ENCODE measurements around the gene FRRS1.
"Not testable (repeated sequence)": the region's sequence is repeated elsewhere in the genome, so short reads cannot be mapped to it uniquely, and the experiment has no call there.

FRRS1 gene, protein sequence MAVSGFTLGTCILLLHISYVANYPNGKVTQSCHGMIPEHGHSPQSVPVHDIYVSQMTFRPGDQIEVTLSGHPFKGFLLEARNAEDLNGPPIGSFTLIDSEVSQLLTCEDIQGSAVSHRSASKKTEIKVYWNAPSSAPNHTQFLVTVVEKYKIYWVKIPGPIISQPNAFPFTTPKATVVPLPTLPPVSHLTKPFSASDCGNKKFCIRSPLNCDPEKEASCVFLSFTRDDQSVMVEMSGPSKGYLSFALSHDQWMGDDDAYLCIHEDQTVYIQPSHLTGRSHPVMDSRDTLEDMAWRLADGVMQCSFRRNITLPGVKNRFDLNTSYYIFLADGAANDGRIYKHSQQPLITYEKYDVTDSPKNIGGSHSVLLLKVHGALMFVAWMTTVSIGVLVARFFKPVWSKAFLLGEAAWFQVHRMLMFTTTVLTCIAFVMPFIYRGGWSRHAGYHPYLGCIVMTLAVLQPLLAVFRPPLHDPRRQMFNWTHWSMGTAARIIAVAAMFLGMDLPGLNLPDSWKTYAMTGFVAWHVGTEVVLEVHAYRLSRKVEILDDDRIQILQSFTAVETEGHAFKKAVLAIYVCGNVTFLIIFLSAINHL

DNA sequence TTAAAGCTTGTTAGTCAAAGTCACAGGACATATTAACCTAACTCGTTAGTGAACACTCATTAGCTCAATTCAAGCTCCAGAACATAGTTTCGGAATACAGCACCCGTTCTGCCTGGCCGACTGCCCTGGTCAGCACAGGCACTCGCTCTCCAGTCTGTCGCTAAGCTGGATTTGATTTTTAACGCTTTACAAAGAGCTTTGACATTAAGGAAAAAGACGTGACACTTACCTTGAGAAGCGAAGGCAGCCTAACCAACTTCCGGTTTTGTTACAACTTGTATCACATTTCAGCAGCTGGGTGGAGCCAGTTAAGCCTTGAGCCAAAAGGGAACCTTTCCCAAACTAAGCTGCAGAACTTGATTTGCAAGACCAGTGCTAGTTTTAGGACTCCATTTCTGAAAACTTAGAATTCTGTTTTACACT lies at the start of gene FRRS1:
TSS of gene FRRS1 (minus strand) at position 258 of the 423 bp plus-strand sequence. CDS start 17,867 bp downstream, outside the sequence.
- DNase-seq (ENCODE audit: low spot score) = peak; percentile 24

DNA sequence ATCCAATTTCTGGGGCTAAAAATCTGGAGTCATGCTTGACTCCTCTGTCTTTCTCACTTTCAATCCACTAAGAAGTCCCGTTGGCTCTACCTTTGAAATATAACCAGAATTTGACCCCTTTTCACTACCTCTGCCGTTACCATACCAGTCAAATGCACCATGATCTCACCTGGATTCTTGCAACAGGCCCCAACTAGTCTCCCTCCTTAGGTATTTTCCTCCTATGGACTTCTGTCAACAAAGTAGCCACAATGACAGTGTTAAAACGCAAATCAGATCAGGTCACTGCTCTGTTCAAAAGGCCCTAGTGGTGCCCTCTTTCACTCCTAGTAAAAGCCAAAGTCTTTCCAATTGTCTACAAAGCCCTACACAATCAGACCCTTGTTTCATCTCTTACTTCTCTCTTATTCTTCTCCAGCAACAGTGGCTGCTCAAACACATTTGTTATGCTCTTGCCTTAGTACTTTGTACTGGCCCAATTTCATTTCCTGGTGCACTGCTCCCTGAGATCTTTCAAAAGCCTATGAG lies 48.0 kb upstream of the FRRS1 start:
- no peak for DNase-seq (ENCODE audit: low spot score)

DNA sequence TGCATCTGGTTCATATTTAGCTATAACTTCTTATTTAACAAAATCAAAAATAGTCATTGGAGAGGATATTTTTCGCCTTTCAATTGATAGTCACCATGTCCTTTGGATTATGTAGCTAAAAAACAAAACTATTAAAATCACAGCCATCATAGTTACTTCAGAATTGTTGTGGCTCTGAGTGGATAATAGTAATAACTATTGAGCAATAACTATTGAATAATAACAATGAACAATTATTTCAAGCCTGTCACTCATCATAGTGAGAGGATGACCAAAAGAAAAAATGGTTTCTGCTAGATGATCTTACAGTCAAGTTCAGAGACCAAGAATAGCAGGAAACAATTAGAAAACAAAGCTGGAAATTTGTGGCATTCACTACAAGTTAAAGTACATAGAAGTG lies 45.3 kb upstream of the FRRS1 start:
- DNase-seq (ENCODE audit: low spot score) = no peak

DNA sequence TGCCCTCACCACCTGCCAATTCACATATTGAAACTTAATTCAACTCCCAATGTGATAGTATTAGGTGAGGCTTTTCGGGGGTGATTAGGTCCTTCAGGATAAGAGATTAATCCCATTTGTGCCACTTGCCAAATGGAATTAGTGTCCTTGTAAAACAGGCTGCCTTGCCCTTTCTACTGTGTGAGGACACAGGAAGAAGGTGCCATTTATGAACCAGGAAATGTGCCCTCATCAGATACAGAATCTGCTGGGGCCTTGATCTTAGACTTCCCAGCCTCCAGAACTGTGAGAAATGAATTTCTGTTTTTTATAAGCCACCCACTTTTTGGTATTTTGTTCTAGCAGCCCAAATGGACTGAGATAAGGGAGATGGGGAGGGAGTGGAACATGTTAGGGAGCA lies 44.6 kb upstream of the FRRS1 start:
- no peak for DNase-seq (ENCODE audit: low spot score)

DNA sequence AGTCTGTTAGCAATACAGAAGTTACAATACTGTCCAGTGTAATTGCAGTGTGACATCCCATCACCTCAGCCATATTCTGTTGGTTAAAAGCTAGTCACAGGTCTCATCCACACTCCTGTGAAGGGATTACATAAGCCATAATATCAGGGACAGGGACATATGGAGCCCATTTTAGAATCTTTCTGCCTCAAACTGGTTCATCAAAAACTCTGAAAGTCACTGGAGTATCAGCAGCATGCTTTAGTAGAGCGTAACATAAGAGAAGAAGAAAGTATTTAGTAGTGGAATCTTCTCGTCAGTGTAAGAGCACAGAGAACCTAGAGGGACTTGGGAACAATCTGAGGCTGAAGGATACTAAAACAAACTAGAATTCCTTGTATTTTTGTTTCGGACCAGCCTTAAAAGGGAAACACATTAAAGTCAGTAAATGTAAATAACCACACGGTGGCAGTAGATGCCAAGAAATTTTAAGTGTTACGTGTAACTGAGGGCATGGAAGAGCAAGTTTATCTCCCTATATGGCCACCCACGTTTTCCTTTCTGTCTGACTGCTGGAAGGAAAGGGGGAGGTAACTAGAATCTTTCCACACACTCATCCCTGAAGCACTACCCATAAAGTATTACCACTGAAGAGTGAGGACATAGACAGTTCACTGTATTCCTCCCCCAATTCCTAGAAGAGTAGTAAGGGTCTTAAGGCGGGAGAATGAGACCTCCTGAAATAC lies 42.1 kb upstream of the FRRS1 start:
- peak; percentile 70 for DNase-seq (ENCODE audit: low spot score)

DNA sequence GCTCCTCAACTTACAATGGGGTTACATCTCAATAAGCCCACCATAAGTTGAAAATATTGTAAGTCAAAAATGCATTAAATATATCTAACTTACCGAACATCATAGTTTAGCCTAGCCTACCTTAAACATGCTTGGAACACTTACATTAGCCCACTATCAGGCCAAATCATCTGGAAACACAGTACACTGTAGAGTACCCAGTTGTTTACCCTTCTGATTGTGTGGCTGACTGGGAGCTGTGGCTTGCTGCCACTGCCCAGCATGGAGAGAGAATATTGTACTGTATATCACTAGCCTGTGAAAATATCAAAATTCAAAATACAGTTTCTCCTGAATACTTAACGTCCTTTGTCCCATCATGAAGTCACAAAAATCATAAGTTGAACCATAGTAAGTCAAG lies 40.4 kb upstream of the FRRS1 start:
- no peak for DNase-seq (ENCODE audit: low spot score)

DNA sequence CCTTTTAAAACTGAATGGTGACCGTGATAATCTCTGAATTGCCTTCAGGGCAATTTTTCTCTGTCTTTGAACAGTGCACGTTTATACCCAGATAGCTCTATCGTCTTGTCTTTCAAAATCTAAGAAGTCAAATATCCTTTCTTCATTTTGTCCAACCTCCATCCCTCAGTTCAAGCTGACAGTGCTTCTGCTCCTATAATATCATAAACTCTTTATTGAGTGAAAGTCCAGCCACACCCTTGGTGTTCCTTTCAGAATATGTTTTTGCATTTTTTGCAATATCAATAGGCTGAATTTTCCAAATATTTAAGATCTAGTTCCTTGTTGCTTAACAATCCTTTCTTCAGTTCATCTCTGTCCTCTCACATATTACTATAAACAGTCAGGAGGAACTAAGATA lies 35.1 kb upstream of the FRRS1 start:
- DNase-seq (ENCODE audit: low spot score) = no peak

DNA sequence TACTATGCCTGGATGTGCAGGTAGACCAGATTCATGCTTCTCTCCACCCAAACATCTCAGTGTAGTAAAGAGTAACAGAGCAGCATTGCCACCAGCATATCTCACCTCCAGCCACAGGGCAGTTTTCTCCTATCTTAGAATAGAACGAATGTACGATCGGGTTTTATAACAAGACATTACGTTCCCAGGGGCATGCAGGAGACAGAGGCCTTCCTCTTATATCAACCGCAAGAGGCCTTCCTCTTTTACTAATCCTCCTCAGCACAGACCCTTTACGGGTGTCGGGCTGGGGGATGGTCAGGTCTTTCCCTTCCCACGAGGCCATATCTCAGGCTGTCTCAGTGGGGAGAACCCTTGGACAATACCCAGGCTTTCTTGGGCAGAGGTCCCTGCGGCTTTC lies 27.4 kb upstream of the FRRS1 start:
- DNase-seq (ENCODE audit: low spot score) = not testable (repeated sequence)

DNA sequence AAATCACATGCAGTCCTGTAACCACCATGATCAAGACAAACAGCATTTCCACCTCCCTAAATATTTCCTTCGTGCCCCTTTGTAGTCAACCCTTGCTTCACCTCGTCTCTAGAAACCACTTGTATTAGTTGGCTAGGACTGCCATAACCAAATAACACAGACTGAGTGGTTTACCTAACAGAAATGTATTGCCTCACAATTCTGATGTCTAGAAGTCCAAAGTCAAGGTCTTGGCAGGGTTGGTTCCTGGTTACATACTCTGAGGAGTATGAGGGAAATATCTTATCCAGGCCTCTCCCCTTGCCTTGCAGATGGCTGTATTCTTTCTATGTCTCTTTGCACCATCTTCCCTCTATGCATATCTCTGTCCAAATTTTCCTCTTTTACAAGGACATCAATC lies 23.3 kb upstream of the FRRS1 start:
- no peak for DNase-seq (ENCODE audit: low spot score)

DNA sequence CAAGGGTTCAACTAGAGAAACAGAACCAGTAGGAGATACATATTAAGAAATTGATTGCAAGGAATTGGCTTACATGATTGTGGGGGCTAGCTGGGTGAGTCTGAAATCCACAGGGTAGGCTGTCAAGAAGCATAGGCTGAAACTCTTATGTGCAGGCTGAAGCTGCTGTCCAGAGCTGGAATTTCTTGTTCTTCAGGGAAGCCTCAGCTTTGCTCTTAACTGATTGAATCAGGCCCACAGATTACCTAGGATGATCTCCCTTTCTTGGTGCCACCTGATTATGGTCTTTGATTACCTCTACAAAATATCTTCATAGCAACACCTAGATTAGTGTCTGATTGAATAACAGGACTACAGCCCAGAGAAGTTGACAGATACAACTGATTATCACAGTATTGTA lies 22.5 kb upstream of the FRRS1 start:
- no peak for DNase-seq (ENCODE audit: low spot score)

DNA sequence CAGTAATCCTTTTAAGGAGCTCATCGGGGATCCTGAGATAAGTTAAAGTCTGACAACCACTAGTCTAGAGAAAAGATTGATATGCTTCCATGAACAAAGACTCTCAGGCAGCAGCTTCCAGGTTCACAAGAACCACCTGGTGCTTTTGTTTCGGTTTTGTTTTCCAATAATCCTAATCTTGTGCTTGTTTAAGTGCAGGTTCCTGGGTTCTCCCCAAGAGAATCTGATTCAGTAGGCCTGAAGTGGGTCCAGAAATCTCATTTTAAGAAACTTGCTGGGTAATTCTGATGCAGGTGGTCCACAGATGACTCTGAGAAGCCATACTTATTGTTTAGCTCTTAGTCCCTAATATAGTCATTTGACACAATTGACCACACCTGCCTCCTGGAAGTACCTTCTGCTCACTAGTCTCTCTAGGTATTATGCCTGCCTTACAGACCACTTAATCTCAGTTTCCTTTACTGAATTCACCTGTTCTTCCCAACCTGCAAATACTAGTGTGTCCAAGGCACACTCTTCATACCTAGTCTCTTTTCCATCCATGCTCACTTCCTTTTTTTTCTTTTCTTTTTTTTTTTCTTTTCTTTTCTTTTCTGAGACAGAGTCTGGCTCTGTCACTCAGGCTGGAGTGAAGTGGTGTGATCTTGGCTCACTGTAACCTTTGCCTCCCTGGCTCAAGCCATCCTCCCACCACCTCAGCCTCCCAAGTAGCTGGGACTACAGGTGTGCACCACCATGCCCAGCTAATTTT lies 20.5 kb upstream of the FRRS1 start:
- no peak for DNase-seq (ENCODE audit: low spot score)

DNA sequence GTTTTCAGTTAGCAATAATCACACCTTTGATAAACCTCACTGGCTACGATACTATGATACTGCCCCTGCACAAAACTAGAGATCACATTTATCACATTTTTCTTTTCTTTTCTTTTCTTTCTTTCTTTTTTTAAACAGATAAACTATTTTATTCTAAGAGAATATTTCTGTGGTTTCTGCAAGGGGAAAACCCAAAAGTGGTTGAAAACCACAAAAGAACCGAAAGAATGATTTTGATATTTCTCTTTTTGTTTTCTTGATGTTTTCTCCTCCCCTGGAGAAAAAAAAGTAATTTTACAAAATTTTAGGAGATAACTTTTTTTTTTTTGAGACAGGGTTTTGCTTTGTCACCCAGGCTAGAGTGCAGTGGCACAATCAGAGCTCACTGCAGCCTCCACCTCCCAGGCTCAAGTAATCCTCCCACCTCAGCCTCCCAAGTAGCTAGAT lies 18.4 kb upstream of the FRRS1 start:
- no peak for DNase-seq (ENCODE audit: low spot score)

DNA sequence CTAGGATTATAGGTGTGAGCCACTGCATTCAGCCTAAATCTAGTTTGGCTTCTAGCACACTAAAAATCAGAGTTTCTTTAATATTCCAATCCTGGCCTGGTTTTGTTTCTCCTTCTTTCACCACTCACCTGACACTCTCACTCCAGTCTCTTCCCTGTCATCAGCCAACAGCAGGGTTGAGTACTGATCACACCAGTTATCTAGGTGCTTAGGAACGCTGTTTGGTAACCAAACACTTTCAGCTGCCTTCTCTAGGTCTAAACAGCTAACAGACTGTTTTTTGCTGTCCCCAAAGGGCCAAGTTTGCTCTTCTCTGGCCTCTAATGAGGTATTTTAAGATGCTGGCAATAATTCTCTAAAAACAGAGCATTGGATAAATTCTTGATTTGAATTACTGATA lies 17.7 kb upstream of the FRRS1 start:
- no peak for DNase-seq (ENCODE audit: low spot score)

DNA sequence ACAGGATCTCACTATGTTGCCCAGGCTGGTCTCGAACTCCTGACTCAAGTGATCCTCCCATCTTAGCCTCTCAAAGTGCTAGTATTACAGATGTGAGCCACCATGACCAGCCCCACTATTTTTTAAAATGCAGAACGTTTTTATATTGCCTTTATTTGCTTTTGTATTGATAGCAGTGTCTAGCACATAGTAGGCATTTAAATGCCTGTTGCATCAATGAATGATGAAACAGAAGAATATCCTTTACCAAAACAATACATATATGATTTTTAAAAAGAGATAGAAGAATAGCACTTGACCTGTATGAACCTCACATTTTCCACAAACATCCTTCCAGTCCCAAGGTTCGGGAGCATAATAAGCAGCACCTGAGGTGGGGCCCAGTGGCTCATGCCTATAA lies 16.5 kb upstream of the FRRS1 start:
- no peak for DNase-seq (ENCODE audit: low spot score)

DNA sequence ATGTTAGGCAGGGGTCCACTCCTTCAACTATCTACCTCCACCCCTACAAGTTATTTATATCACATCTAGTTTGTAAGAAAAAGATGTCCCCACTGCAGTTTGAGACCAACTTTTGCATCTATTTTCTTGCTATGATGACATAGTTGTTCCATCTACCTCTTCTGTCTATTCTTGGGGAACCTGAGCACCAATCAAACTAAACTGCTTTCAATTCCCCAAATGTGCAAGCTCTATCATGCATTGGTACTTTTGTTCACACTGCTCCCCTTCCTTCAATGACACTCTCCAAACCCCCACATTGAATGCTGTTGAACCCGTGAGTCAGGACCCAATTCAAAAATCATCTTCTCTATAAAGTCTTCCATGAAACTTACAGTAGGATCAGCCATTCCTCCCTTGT lies 16.0 kb upstream of the FRRS1 start:
- no peak for DNase-seq (ENCODE audit: low spot score)

DNA sequence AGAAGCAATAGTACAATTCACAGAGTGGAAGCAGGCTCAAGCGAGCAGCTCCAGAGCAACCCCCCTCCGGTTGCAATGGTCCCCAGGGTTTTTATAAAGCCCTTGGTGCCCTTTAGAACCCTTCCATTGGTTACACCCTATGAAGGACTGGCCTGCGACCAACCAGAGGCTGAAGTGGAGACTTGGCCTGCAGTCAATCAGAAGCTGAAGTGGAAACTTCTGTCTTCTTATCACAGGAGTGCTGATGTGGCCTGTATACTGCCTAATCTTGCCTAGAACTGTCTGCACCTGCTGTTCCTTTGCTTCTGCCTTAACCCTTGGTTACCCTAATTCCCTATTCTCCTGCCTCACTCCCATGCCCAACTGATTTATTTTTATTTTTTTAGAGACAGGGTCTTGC lies 15.4 kb upstream of the FRRS1 start:
- DNase-seq (ENCODE audit: low spot score) = no peak

DNA sequence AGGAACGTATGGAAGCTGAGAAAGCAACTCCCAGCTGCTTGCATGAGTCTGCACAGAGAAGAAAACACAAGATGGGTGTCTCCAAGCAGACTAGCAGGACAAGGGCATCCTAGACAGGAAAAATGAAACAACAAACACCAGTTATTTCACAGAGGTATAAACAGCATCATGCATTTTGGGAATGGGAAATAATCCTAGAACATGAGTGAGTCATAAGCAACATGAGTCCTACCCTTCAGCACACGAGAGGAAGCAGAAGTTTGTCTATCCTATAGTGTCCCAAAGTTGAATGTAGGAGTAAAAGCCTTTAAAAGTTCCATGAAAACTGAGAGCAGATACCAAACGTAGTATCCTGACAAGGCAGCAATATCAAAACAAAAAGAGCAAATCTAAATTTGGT lies 11.3 kb upstream of the FRRS1 start:
- no peak for DNase-seq (ENCODE audit: low spot score)

DNA sequence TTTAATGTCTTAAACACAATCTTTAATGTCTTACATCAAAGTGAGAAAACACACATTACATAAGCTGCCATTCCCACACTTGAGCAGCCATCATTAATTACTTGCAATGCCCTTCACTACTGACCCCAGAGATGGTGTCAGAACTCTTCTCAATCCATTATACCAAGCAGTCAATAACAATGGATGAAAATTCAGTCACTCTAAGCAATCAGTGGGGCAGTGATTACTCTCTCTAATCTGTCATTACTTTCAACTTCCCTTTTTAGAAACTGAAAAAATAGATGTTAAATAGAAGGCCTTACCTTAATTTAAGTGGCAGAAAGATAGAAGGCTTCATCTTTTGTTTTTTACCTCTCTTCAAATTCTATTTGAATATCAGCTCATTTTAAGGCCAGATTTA lies 9.7 kb upstream of the FRRS1 start:
- no peak for DNase-seq (ENCODE audit: low spot score)

DNA sequence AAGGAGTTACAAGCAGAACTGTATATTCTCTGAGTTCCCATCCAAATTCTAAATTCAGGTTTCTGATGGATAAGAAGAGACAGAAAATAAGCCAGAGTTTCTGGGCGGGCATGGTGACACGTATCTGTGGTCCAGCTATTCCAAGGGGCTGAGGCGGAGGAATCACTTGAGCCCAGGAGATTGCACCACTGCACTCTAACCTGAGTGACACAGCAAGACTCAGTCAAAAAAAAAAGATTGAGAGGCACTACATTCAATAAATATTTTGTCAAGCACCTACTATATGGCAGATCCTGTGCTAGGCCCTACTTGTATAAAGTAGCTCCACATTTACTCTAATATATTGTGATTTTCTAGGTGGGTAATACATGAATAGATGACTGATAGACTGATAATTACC lies 6.4 kb upstream of the FRRS1 start:
- DNase-seq (ENCODE audit: low spot score) = no peak

DNA sequence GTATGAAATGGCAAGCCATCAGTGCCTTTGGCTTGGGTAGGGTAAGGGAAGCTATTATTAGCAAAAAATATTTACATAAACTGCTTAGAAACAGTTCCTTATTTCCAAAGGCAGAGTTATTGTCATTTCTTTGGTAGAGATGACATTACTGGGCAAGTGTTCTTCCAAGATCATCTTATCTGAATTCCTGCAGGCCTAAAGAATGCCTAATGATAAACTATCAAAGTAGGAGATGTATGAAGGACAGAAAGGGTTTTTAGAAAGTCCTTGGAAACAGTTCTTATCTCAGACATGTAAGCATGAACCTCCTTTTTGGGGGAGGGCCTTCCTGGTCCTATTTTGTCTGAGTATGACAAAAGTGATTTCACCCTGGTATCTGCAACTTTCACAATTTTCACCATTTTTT lies 5.1 kb upstream of the FRRS1 start:
- no peak for DNase-seq (ENCODE audit: low spot score)

DNA sequence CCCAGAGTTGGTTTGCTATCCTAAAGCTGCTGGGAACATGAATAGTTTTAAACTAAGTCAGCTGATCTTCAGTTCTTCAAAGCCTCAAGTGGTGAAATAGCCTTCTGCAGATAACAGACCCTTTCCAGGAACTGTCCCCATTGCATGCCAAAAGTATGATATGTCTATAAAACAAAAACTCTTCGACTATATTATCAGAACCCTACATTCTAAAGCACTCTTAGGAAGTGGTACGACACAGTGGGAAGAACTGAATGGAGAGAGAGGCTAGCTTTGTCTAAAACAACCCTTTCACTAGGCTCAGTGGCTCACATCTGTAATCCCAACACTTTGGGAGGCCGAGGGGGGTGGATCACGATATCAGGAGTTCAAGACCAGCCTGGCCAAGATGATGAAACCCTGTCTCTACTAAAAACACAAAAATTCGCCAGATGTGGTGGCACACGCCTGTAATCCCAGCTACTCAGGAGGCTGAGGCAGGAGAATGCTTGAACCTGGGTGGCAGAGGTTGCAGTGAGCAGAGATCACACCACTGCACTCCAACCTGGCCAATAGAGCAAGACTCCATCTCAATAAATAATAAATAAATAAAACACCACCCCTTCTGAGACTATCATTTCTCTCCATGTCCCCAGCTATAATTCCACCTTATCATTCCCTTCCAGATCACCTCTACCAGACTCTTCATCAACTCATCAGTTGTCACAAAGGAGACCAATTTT lies 2.2 kb upstream of the FRRS1 start:
- DNase-seq (ENCODE audit: low spot score) = no peak

DNA sequence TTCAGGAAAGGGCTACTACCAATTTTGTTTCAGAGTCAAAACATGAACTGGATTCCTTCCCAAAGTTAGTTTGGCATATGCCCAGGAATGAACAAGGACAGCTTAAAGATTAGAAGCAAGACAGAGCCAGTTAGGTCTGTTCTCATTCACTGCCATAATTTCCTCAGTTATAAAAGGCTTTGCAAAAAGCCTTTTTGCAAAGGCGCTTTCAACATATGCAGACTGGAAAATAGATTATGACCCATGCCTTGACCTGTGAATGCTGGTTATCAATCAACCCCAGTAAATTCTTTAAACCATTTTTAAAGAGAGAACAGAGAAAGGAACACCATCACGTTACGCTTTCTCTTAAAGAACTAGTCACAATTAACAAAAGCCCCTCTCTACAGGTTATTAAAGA lies 1.7 kb upstream of the FRRS1 start:
- DNase-seq (ENCODE audit: low spot score) = no peak

Measured in kidney capillary endothelial cell (primary cell).